Osteoblast (primary cell): Measurements from ENCODE around the gene NSD2. TPM values are rescaled to one million over a fixed set of nuclear protein-coding genes. Genes with fewer than 3 reads are reported as not detected.

Source experiments
- DNase-seq: peaks from one replicate; pipeline ENCODE4 v3.0.0; 2011; ENCODE audit warnings: low spot score, mixed read lengths; ENCODE audit not compliant: insufficient read length; ENCODE audit errors: missing footprints
- H2AFZ ChIP-seq: 2 replicates; pipeline ENCODE4 v1.6.0; 2011; ENCODE audit warnings: mild to moderate bottlenecking, low read length
- H3K27ac ChIP-seq: 2 replicates; pipeline ENCODE4 v1.5.1; 2011; ENCODE audit warnings: mild to moderate bottlenecking, low read depth, low read length, moderate library complexity
- H3K27me3 ChIP-seq: 2 replicates; pipeline ENCODE4 v1.6.0; 2012; ENCODE audit warnings: mild to moderate bottlenecking, control low read depth, inconsistent platforms, low read length, moderate library complexity; ENCODE audit not compliant: insufficient read depth
- H3K36me3 ChIP-seq: 2 replicates; pipeline ENCODE4 v1.5.1; 2011; ENCODE audit warnings: mild to moderate bottlenecking, low read length, control low read depth, moderate library complexity; ENCODE audit not compliant: insufficient read depth
- H3K4me1 ChIP-seq: 2 replicates; pipeline ENCODE4 v1.5.1; 2011; ENCODE audit warnings: mild to moderate bottlenecking, low read length, control low read depth, moderate library complexity; ENCODE audit not compliant: insufficient read depth
- H3K4me2 ChIP-seq: 2 replicates; pipeline ENCODE4 v1.6.0; 2011; ENCODE audit warnings: mild to moderate bottlenecking, low read length; ENCODE audit not compliant: insufficient read depth
- H3K4me3 ChIP-seq: fragments of 200-600 bp; sonication (generic); 3 replicates; pipeline ENCODE4 v1.5.1; 2012; ENCODE audit warnings: mild to moderate bottlenecking, low read length, inconsistent platforms; ENCODE audit not compliant: insufficient read depth
- H3K79me2 ChIP-seq: 2 replicates; pipeline ENCODE4 v1.6.0; 2012; ENCODE audit warnings: mild to moderate bottlenecking, low read length, control low read depth, inconsistent platforms; ENCODE audit not compliant: insufficient read depth
- H3K9me3 ChIP-seq: 2 replicates; pipeline ENCODE4 v1.5.1; 2011; ENCODE audit warnings: low read depth, low read length, control low read depth
- H4K20me1 ChIP-seq: 2 replicates; pipeline ENCODE4 v1.6.0; 2012; ENCODE audit warnings: mild to moderate bottlenecking, low read length, control low read depth; ENCODE audit not compliant: insufficient read depth
- total RNA-seq: library from RNA; depleted of rRNA; stranded (reverse); fragments of >200 nt; gene quantifications from 2 replicates; pipeline ENCODE4 v1.2.3, GENCODE V29; 2012
- TF ChIP-seq, protein P1 (sequence below): IDR thresholded peaks from 2 replicates; pipeline ENCODE4 v1.5.1; 2011; ENCODE audit warnings: mild to moderate bottlenecking, low read depth, low read length, moderate library complexity; ENCODE audit errors: extremely low read depth

Gene NSD2
- total RNA-seq, 1 donor, result 58.6 TPM

DNA sequence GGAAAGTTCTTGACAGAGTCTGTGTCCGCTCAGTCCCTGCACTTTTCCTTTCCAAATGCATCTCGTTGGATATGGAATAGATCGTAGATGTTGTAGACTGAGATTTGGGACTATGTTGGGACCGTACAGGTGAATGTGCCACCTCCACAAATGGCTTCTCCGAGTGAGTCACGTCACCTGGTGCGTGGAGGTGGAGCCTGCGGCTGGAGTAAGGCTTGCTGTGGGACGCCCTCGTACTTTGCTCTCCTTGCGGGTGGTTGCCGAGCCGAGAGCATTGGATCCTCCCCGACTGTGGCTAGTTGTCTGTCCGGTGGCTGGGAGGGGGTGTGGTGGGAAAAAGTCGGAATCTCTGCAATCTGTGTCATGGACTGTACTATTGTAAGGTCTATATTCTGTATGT lies 77.0 kb downstream of the NSD2 start:
- Histone ChIP-seq H3K27ac (no peak overlapping the region), H4K20me1 (no peaks in the 10 kb centered on the region), H3K4me3 (no peak overlapping the region), H3K4me2 (no peak overlapping the region), H3K27me3 (no peaks in the 10 kb centered on the region), H2AFZ (no peak overlapping the region), H3K79me2 (peaks cover 38% of the 10 kb centered on the region), H3K36me3 (peaks cover 60% of the 10 kb centered on the region), H3K9me3 (no peaks in the 10 kb centered on the region), H3K4me1 (no peaks in the 10 kb centered on the region)
- TF ChIP-seq, protein P1, sequence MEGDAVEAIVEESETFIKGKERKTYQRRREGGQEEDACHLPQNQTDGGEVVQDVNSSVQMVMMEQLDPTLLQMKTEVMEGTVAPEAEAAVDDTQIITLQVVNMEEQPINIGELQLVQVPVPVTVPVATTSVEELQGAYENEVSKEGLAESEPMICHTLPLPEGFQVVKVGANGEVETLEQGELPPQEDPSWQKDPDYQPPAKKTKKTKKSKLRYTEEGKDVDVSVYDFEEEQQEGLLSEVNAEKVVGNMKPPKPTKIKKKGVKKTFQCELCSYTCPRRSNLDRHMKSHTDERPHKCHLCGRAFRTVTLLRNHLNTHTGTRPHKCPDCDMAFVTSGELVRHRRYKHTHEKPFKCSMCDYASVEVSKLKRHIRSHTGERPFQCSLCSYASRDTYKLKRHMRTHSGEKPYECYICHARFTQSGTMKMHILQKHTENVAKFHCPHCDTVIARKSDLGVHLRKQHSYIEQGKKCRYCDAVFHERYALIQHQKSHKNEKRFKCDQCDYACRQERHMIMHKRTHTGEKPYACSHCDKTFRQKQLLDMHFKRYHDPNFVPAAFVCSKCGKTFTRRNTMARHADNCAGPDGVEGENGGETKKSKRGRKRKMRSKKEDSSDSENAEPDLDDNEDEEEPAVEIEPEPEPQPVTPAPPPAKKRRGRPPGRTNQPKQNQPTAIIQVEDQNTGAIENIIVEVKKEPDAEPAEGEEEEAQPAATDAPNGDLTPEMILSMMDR, result no peak
- no peak for DNase-seq

DNA sequence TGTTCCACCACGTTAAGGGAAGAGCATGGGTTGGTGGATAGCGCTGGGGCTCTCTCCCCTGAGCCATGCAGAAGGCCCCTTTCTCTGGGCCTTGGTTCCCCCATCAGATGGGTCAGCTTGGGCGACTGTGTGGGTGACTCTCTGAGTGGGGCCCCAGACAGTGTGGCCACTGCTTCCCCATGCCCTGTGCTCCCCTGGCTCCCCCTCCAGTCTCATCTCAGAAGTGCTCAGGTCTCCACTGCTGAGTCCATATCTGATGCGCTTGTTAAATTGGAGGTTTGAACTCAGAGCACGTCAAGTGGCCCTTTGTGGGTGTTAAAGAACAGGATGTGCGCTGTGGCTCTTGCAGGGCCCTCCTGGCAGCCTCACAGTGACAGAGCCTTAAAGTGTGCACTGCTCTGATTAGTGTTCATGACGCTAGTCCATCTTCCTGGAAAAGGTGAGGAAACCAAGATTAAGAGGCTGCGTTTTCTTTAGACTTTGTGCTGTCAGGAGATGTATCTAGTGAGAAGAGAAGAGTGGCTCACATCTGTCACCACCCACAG lies 77.8 kb downstream of the NSD2 start:
- H2AFZ ChIP-seq, result no peak overlapping the region
- DNase-seq, result no peak
- no peaks in the 10 kb centered on the region for H3K4me1 ChIP-seq
- no peaks in the 10 kb centered on the region for H4K20me1 ChIP-seq
- H3K4me3 ChIP-seq, result no peak overlapping the region
- no peaks in the 10 kb centered on the region for H3K27me3 ChIP-seq
- TF ChIP-seq, protein P1, result no peak
- peaks cover 53% of the 10 kb centered on the region for H3K36me3 ChIP-seq
- no peak overlapping the region for H3K4me2 ChIP-seq
- H3K27ac ChIP-seq, result no peak overlapping the region
- H3K79me2 ChIP-seq, result peaks cover 32% of the 10 kb centered on the region
- no peaks in the 10 kb centered on the region for H3K9me3 ChIP-seq

DNA sequence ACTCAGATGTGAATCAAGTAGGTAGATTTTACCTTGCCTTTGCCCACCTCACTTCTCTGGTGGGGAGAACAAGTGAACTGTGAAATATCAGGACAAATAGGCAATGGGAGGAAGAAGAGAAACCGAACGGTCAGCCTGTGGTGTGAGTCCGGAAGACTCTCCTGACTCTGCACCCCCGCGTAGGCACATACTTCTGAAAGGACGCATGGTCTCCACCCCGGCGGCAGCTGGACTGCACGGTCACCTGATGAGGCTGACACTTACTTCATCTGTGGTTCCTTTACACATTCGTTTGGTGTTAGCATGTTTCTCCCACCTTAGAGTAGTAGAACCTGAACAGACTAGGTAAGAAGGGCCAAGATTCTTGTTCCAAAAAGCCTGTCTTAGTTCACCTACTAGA lies 79.2 kb downstream of the NSD2 start:
- TF ChIP-seq, protein P1, result no peak
- H3K27ac ChIP-seq, result no peak overlapping the region

DNA sequence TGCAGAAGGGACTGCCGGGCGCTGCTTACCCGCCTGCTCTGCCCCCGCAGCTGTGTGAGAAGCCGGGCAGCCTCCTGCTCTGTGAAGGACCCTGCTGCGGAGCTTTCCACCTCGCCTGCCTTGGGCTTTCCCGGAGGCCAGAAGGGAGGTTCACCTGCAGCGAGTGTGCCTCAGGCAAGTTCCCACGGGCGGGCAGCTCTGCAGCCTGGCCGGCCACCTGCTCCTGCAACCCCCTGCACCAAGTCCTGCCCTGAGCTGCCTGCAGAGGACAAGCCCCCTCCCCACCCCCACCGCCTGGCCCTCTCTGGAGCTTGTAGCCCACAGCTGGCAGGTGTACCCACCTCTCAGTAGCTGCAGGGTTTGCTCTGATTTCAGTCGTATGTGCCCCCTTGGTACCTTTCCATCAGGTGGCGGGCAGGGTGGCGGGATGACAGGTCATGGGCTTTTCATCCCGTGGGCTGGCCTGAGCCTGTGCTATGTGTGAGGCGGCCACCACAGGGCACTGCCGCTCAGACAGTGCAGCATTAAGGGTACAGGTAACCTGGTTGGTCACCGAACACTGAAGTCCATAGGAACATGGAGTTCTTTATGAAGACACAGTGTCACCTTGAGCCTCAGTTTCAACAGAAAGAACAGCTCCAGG lies 81.0 kb downstream of the NSD2 start:
- no peaks in the 10 kb centered on the region for H3K9me3 ChIP-seq
- H3K4me1 ChIP-seq, result no peaks in the 10 kb centered on the region
- no peak for DNase-seq
- H3K4me2 ChIP-seq, result no peak overlapping the region
- H3K79me2 ChIP-seq, result peaks cover 26% of the 10 kb centered on the region
- no peak overlapping the region for H3K4me3 ChIP-seq
- H3K36me3 ChIP-seq, result peaks cover 75% of the 10 kb centered on the region
- H4K20me1 ChIP-seq, result peaks cover 5% of the 10 kb centered on the region
- H3K27me3 ChIP-seq, result no peaks in the 10 kb centered on the region
- no peak overlapping the region for H3K27ac ChIP-seq
- TF ChIP-seq, protein P1, result no peak
- no peak overlapping the region for H2AFZ ChIP-seq

More for the DNA sequence above, 79.2 kb downstream of the NSD2 start:
- H3K4me3 ChIP-seq, result no peak overlapping the region
- H3K27me3 ChIP-seq, result no peaks in the 10 kb centered on the region
- H3K4me1 ChIP-seq, result no peaks in the 10 kb centered on the region
- no peak overlapping the region for H2AFZ ChIP-seq
- H3K36me3 ChIP-seq, result peaks cover 61% of the 10 kb centered on the region
- no peak for DNase-seq
- H3K9me3 ChIP-seq, result no peaks in the 10 kb centered on the region
- H3K79me2 ChIP-seq, result peaks cover 25% of the 10 kb centered on the region
- H3K4me2 ChIP-seq, result no peak overlapping the region
- H4K20me1 ChIP-seq, result peaks cover 3% of the 10 kb centered on the region
